D341Med (cell line): ENCODE measurements around the gene CORIN.
"Not testable (repeated sequence)": the region's sequence is repeated elsewhere in the genome, so short reads cannot be mapped to it uniquely, and the experiment has no call there.

Experiments used
- DNase-seq: peaks from one replicate; pipeline ENCODE4 v3.0.0; 2012; ENCODE audit warnings: low spot score

CORIN gene

DNA sequence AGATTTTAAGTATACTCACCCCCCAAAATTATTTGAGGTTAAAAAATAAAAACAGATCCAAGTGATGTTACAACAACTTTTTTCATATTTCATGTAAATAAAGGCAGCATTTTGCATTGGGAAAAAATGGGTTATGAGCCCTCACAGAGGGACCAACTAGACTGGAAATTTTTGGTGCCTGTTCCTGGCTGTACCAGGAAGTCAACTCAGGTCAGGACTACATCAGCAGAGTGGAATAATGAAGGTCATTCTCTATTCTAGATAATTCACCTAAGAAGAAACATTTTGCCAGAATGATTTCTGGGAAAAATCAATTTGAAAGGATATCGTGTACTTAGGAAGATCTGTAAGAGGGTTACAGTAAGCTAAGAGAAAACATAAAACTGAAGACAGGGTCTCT is 66.8 kb downstream of the CORIN start:
- DNase-seq, result no peak

DNA sequence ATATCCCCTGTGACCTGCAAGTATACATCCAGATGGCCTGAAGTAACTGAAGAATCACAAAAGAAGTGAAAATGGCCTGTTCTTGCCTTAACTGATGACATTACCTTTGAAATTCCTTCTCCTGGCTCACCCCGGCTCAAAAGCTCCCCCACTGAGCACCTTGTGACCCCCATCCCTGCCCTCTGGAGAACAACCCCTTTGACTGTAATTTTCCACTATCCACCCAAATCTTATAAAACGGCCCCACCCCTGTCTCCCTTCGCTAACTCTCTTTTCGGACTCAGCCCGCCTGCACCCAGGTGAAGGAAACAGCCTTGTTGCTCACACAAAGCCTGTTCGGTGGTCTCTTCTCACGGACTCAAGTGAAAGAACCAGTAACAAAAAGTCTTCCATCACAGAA is 69.9 kb downstream of the CORIN start:
- not testable (repeated sequence) for DNase-seq

DNA sequence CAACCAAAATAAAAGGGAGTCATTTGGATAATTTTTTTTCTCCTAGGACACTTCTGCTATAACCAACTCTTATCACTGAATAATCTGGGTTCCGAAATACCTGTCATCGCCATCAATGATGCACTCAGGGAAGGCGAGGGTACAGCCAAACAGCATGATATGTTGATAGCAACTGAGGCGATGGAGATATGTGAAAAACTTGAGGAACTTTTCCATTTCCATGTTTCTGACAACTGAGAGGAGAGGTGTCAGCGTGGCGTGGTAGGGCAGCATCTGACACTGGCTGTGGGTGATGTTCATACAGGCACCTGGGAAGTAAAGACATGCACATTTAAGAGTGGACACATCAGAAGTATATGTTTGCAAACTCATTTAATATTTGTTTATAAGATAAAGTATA is 74.6 kb downstream of the CORIN start:
- DNase-seq, result no peak

DNA sequence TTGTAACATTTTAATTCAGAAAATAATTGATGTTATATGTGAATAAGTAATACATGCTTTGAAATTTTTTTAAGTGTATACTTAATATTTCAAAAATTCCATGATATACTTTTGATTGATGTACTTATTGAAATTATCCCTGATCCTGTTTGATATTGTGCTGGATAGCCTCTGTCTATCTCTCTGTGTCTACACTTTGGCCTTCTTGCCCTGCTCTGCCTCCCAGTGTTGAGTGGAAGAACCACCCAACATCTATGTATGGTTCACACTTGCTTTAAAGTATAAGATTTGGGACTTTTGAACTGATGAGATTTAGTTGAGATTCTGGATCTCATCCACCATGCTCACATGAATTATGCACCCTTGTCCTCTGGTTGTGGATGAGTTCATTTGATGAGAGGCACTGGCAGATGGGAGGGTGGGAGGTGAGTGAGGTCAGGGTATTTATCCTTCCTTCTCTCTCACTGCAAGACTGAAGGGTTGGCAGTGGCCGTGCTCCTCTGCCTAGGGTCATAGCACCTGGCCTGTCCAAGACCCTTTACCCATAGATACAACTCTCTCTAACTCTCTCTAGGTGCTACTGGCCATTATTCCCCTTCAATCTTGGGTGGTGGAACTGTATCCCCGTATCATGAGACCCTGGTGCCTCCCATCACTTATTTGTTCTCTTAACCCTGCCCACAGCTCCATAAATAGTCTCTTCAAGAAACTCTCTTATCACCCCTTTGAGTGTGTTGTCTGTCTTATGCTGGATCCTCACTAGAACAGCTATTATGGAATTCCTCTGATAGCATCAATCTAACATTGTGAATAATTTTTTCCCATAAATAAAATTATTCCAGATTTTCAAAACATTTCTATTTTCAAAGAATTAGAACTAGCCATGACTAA is 75.2 kb downstream of the CORIN start:
- DNase-seq, result no peak

DNA sequence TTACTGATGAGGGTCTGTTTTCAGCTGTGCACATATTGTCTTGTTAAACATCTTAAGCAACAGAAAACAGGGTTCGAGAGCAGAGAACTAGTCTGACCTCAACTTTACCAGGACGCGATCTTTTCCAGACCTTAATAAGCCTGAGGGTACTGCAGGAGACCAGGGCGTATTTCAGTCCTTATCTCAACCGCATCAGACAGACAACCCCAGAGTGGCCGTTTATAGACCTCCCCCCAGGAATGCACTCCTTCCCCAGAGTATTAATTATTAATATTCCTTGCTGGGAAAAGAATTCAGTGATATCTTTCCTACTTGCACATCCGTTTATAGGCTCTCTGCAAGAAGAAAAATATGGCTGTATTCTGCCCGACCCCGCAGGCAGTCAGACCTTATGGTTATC is 84.6 kb downstream of the CORIN start:
- not testable (repeated sequence) for DNase-seq

DNA sequence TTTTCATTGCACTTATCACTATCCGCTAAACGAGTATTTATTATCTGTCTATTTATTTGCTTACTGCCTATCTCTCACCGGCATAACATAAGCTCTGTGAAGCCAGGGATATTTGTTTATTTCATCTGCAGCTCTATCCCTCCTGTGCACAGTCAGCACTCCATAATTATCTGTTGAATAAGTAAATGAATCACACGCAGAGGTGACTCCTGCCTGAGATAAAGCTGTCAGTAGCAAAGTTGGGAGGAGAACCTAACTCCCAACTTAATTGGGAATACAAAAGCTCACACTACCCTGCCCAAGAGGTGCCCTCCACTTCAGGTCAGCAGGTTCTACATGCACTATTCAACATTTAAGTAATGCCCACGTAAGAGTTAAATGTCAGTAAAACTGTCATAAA is 85.7 kb downstream of the CORIN start:
- DNase-seq, result no peak

DNA sequence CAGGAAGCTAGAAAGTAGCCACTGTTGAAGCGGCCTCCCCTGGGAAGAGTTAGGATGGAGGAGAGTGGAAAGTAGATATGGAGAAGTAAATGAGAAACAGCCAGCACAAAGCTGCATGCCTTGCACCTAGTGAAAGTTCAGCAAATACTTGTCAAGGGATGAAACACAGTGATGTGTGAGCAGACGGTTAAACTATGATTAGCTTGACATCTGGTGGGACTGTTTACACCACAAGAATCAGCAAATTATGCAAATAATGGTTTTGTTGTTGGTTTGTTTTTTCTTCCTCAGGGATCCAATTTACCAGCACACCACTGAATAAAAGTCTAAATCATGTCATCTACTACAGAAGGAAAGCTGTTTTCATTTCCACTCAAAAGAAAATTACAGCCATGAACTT is 87.1 kb downstream of the CORIN start:
- DNase-seq, result no peak

DNA sequence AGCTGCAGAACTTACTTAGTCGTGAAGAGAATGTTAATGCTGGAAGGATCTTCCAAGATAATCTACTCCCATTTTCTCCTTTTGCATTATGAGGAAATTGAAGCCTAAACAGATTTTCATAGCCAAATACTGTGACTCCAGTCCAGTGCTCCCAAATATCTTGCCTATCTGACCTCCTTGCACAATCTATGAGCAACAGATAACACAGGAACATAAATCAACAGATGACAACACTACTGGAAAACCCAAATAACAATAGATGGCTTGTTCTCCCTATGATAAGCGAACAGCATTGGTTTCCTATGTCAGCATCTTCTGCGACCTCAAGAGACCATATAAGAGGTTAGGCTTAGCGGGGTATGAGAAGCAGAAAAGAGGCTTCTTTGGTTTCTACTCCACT is 88.0 kb downstream of the CORIN start:
- DNase-seq, result no peak

DNA sequence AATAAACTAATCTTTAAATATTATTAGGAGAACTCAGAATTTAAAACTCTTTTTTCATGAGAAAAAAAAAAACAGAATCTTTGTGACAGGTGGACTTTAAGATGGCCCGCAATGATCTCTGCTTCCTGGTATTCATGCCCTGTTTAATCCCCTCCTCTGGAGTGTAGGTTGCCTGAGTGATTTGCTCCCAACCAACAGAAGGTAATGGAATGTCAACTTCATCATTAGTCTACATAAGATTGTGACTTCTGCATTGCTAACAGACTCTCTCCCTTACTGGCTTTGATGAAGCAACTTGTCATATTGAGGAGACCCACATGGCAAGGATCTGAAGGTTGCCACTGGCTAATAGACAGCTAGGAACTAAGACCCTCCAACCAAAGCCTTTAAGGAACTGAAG is 88.8 kb downstream of the CORIN start:
- no peak for DNase-seq

DNA sequence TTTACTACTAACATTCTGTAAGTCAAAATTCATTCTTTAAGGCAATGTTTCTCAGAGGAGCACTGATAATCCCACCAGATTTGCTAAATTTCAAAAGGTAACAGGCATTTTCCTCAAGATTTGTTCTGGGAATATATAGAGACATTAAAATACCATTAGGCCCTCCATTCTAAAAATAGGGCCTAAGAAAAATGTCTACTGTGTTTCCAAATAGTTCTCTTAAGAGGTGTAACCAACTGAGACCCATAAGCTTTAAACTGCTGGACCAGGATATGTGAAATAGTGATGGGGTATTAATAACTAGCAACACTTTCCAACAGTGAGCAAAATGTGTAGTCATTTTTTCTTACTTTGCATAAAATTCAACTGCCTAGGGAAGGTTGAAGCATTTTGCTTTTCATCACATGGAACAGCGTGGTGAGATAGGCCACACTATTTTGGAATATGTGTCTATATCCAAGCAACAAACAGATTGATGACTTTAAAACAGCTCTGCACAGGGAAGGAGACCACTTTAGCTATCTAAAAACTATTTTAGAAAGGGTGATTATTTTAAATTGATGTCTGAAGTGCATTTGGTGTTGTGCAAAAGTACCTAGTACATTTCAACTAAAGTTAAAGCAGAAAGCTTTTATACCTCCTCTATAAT is 89.9 kb downstream of the CORIN start:
- no peak for DNase-seq

DNA sequence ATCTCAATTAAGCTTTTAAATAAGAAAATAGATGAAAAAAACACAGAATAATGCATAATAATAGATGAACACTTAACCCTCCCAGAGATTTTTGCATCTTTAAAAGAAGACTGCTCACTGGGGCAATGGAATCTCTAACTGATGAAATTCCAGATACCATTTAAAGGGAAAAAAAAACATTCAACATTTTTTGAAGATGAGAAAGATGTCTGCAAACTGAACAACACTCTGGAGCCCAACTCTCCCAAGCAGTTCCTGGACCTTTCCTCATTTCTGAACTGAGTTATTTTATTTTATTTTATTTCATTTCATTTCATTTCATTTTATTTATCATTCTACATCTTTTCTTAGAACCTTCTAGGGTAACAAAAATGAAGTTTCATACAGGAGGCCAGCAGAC is 90.7 kb downstream of the CORIN start:
- DNase-seq, result no peak

DNA sequence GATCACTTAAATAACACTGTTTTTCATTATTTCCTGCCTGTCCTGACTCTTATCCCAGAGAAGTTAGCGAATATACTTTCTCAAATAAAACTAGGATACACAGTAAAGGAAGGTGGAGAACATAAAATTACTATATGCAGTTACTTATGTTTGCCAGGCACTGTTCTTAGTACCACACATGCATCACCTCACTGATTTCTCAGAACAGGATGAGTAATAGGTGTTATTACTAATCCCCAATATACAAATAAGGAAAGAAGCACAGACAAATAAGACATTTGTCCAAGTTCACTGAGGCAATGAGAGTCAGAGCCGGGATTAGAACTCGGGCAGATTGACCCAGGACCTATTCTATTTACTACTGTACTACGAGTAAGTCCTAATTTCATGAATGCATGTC is 91.7 kb downstream of the CORIN start:
- no peak for DNase-seq

DNA sequence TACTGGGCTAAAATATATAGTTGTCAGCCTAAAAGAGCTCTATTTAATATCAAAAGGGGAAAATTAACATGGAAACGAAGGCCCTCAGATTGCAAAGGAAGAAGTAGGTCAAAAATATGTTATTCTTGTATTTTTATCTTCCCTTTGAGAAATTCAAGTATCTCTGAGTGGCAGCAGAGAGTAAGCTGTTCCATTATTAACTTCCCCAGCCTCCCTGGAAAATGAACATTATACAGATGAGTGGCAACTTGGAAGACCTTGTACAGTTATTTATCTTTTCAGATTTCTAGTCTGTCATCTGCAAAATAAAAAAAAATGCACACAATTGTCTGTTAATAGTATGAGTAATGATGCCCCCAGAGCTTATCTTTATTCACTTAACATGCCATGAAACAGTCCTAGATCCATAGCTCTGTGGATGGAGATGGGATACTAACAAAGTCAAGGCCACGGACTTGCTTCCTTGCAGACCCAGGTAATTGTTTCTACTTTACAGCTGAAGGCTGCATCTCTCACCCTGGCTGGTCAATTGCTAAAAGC is 93.0 kb downstream of the CORIN start:
- DNase-seq, result no peak

DNA sequence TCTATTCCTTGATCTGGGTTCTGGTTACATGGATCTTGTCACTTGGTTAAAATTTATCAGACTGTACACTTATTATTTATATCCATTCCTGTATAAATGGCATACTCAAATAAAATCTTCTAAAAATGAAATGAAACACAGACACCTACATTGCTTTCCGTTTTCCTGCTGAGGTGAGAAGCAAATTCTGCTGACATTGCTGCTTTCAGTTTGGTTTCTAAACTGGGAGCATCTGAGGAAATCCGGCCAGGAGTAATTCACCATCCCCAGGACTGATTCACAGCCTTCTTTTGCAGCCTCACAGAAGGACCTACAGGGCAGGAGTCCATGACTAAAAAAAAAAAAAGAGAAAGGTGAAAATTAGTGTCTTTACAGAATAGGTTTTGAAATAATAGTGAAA is 93.6 kb downstream of the CORIN start:
- DNase-seq, result no peak

DNA sequence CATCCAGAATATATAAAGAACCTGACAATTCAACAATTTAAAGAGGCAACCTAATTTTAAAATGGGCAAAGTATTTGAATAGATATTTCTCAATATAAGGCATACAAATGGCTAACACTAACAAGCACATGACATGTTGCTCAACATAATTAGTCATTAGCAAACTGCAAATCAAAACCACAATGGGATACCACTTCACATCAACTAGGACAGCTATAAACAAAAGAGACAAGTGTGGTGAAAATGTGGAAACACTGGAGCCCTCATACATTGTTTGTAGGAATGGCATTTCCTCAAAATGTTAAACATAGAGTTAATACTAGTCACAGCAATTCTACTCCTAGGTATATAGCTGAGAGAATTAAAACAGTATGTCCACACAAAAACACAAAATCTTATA is 96.7 kb downstream of the CORIN start:
- no peak for DNase-seq

DNA sequence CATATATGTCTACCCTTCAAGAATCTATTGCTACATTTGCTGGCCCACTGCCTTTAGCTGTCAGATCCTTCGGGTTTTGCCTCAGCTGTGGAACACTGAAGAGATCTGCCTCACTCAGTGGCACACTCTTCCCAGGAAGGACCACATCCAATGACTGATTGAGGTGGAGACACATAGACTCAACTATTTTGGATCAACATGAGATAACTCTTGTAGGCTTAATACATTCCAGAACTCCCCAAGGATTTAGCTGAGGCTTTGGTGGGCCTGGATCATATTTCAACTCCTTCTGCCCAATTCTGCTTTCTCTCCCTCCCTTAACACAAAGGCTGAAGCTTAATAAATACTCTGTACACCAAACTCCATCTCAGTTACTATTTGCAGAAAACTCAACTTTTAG is 100.5 kb downstream of the CORIN start:
- no peak for DNase-seq

DNA sequence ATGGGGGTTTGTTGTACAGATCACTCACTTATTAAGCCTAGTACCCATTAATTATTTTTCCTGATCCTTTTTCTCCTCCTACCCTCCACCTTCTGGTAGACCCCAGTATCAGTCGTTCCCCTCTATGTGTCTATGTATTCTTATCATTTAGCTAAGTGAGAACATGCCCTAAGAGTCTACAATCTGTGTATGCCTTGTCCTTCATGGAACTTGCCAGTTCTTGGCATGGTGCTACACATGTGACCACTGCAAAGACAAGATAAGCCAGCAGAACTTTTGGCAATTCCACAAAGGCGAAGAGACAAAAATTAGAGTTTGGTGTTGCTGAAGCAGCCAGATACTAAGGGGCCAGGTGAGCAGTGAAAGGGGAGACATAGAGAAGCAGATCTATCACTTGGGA is 101.3 kb downstream of the CORIN start:
- no peak for DNase-seq

DNA sequence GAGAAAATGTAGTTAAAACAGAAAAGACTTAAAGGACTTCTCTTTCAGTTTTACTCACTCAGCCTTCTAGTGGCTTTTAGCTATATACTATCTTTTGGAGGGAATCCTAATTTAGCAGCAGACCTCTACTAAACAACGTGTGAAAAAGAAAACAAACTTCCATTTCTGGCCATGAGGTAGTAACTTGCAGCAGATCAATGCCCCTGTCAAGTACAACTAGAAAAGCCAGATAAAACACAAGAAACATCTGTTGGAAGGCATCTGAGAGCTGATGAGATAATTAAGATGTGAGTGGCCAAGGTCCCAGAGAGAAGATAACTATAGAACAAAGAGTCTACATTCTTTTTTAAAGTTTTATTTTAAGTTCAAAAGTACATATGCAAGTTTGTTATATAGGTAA is 101.7 kb downstream of the CORIN start:
- DNase-seq, result no peak

DNA sequence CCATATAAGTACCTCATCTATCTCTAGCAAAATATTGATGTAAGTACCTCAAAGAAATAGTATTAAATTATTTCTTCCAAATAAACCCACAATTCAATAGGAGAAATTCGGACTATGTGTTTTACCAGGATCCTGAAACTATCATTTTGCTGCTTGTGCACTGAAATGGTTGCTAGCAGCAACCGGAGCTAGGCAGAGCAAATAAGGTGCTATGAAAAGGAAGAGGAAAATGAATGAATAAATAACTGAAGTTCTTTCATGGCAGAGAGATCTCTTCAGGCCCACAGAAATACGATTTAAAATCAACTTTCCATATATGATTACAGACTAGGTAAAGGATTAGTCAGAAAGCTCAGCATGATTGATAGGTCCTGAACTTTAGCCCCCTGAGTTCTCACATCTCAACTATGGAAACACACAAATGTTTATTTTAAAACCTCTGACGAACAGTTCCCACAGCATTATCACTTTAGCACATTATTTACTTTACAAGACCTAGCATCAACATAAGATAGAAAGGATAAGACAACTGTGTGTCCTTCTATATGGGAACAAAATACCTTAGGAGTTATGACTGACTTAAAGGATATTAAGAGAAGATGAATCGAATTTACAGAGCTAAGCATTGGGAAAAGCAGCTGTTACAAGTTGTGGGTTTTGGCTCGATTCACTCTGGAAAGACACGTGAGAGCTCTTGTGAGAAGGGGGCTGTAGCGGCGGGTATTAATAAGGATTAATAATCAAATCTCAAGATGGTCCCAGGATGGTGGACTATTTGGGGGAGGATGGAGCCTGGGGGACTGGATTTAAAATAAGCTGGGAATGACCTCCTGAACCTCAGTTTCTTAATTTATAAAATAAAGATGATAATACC is 104.3 kb downstream of the CORIN start:
- DNase-seq, result peak; percentile 26

DNA sequence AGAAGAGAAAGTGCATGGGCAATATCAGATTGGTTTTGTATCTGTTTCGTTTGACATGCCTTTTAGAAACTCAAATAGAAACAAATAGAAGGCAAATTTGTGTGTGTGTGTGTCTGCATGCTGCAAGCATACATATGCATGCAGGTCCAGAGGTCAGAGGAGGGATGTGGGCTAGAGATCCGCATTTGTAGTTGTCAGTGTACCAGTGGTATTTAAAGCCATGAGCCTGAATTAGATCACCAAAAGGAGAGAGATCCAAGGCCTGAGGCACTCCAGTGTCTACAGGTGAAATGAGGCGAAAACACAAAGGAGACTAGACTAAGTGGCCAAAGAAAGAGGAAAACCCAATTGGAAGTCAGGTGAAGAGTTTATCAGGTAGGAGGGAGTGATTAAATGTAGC is 106.7 kb downstream of the CORIN start:
- DNase-seq, result no peak

DNA sequence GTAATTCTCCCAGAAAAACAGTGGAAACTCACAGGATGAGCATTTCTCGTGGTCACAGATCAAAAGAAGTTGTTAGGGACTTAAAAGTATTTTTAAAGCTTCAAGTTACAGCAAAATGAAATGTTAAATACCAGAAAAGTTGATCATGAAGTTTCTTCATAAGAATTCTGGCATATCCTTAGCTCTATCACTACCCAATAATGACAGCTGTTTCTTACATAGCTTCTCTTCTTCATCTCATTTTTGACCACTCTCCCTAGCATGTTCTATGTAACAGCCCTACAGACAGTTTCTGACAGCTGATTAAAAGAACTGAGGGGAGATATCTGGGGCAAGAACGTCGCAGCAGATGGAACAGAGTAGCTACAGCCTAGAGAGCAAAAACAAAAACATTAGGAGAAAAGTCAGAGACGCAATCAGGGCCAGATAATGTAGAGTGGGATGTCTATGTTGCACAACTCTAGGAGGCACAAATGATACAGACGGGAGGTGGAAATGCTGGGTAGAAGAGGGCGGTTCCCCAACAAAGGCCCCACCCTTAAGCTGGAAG is 108.7 kb downstream of the CORIN start:
- no peak for DNase-seq

DNA sequence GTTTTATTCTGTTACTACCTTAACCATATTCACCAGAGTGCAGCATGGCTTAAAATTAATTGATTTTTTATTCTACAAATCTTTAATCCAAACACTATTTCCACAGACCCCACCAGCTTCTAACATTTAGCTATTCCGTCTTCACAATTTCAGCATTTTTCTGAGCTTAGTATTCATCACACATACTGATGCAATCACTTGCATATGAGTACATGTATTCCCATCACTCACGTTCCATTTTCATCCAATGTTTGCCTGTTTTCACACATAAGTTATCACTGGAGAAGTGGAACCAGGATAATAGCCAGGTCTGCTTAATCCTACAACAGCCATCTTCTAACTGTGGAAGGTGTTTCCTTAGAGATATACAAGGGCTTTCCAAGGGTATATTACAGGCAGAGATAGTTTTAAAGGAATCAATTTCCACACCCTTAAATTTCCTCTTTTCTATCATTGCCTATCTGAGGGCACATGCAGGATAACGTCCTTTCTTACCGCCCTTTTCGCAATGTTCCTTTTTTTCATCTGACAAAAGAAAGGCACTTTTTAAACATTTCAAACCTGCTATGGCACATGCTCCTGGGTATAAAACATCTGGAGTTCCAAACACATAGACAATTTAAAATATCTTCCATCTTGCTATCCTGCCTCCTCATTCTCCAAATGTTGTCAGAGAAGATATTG is 115.8 kb downstream of the CORIN start:
- DNase-seq, result no peak
